SKM-1 (cell line): ENCODE measurements around the gene CASQ2.
"Not testable (repeated sequence)": the region's sequence is repeated elsewhere in the genome, so short reads cannot be mapped to it uniquely, and the experiment has no call there.

Experiments
- DNase-seq: peaks from one replicate; lab custom pipeline; 2025; ENCODE audit not compliant: unreplicated experiment; lab: John Stamatoyannopoulos, UW

Gene CASQ2

DNA sequence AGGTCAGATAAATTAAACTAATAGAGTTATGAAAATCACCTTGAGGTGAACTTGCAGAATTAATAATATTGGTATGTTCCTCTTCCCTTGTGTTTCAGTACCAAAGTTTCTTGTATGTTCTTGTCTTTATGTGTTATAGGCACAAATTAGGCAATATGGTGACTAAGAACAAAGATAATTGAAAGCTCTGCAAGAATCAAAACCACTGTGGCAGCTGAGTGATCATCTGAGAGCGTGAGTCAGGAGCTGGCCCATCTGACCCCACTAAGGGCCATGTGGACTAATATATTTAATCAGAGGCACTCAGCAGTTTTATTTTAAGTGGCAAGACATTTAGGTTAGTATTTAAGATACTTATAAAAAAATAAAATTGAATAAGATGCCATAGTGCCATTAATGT, 12.8 kb upstream of the CASQ2 start:
- DNase-seq: no peak

DNA sequence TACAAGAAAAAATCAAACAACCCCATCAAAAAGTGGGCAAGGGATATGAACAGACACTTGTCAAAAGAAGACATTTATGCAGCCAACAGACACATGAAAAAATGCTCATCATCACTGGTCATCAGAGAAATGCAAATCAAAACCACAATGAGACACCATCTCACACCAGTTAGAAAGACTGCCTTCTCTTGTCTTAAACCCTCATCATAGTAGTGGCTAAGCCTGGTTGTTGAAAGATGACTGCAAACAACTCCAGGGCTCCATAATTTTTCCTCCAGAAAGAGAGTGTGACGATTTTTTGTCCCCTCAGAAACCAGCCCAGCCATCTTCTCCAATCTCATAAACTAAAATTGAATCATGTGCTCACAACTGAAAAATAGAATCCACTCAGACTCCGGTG, 12.1 kb upstream of the CASQ2 start:
- DNase-seq: not testable (repeated sequence)

DNA sequence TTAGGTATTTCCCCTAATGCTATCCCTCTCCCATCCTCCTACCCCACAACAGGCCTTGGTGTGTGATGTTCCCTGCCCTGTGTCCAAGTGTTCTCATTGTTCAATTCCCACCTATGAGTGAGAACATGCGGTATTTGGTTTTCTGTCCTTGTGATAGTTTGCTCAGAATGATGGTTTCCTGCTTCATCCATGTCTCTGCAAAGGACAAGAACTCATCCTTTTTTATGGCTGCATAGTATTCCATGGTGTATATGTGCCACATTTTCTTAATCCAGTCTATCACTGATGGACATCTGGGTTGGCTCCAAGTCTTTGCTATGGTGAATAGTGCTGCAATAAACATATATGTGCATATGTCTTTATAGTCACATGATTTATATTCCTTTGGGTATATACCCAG, 10.6 kb upstream of the CASQ2 start:
- DNase-seq: not testable (repeated sequence)

DNA sequence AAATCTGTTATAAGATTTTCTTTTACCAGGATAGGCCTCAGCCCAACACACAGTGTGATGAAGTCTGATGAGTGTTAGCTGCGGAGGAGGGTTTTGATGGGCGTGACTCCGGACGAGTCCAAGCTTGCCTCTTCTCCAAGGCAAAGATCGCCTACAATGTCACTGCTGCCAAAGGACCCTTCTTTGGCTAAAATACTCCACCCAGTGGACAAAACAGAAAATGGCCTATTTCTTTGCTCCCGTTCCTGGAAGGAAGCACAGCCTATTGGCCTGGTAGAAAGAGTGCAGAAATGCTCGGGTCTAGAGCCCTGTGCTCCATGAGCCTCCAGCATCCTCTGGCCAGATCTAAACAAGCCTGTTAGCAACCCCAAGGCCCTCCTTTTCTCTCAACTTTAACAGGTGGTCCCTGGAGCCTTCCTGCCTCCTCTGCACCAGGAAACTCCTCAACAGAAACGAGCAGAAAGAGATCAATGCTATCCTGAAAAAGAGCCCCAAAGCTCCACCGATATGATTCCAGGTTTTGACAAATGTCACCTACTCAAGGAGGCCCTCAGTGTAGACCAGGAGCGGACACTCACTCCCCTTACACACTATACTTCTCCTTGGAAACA, 3.4 kb upstream of the CASQ2 start:
- DNase-seq: peak; percentile 92

DNA sequence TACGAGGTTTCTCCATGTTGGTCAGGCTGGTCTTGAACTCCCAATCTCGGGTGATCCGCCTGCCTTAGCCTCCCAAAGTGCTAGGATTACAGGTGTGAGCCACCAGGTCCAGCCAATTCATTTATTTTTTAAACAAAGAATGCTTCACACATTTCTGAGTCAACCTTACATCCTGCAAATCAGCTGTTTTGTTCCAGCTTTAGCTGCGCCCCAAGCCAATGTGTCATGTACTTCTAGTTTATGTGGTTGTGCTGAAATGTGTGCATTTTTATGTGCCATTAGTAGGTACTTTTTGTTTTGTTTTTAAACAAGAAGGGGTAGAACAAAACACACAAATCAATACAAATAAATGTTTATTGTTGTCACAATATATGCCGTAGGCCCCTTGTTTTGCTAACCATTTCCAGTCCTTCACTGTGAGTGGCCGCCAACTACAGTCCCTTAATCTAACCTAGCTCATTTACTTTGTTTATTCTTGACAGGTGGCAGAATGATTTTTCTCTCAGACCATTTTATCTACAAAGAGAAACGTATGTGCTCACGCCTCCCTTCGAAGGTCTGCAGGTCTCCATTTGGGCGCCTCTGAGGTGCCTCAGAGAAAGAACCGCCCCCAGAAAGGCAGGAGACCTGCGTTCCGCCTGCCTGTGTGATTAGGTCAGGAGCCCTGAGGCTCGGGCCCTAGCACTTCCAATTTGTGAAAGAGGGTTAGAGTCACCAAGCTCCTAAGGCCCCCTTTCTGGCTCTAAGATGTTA, 2.8 kb upstream of the CASQ2 start:
- no peak for DNase-seq

DNA sequence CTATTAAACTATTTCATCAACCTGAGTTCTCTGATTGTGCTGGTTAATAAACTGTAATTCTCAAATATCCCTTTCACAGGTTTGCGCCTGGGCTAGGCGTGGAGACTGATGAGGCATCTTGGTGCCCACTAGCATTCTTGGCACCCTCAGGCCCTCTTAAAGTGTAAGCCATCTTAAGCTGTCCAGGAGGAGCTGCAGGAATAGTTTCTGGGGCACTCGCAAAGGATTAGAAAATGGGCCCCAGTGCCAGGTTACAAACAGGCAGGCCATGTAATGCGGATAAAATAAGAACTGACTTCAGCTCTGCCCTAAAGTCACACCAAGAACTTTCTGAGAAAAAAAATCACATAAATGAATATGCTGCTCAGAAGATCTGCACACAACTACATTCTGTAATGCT, 1.1 kb downstream of the CASQ2 start:
- no peak for DNase-seq

DNA sequence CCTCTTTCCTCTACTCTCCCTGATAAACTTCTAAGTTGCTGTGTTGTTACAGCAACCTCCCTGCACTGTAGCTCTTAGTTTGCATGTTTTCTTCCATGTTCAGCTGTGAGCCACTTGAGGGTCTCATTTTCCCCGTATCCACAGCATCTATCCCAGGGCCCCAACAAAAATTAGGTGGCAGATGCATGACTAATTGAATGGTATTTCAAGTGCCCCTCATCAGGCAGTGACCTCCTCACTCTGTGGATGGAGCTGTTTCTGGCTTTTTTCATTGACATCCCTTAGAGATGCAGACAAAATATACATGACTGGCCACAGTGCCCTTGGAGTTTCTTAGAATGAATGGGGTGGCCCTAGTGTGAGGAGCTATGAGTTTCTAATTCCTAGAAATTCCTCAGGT, 3.4 kb downstream of the CASQ2 start:
- no peak for DNase-seq

DNA sequence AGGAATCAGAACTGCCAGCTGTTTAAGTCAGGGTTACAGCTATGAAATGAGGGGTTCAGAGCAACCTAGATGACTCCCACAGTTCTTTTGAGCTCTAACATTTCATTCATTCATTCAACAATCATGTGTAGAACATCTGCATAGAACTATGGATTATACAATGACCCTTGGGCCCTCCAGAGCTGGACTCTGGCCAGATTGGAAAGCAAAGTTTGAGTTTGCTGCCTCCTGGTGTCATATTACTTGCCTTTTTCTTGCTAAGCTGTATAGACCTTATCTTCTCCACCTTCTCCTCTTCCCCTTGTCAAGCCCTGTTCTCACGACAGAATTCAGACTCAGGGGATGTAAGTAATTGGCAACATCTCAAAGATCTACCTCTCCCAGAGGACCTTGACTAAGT, 4.0 kb downstream of the CASQ2 start:
- no peak for DNase-seq

DNA sequence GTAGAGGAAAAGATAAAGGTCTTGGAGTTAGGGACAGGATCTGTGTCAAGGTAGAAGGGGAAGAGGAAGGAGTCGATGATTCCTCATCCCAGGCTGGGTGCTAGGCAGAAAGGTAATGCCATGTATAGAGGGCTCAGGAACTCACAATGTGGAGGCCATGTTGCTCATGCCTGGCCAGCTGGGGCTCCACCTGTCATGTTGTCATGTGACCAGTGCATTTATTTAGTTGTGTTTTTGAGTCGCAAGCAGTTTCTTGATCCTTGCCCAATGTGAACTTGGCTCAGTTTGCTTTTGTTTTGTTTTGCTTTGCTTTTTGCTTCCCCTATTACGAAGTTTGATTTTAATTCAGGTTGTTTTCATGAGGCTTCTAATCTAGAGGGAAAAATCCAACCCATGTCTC, 5.7 kb downstream of the CASQ2 start:
- no peak for DNase-seq

DNA sequence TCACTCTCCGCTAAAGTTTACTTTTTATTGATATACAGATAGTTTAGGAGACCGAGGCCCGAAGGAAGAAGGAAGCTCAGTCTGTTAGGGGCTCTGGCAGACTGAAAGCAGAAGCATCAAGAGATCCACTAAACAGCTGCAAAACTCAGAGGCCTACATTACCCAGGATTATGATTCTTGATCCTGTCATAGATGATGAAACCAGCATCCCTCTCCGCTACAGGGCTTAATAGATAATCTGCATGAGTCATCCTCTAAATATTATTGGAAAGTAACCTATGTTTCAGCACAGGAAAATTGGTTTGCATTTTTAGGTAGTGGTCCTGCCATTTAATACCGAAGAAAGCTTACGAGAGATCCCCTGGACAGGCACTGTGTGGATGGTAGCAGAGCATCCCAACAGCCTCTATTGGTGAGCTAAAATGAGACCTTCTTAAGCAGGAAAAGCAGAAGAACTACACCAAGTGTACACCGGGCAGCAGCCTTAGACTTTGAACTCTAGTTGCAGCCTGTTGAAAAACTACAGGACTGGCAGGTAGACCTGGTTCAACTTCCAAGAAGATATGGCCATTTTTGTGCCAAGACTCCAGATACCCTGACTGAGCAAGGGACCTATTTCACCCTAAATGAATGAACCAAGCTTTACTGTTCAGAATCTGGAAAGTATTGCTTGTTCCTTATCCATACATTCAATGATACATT, 6.8 kb downstream of the CASQ2 start:
- no peak for DNase-seq

DNA sequence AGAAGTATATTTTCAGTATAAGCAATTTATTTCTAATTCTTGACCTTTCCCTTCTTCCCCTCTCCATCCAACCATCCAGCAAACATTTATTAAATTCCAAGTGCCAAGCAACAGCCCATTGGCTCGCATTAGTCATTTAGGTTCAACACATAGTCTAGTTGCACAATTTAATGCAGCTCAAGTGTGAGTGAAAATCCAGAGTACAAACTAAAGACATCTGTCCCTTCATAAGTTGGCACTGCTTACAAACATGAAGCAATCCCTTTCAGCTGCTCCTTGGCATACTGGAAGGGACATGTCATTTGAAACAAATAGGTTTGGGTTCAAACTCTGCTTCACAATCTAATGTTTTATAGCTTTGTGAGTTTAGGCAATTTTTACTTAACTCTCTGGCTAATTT, 10.7 kb downstream of the CASQ2 start:
- DNase-seq: no peak

DNA sequence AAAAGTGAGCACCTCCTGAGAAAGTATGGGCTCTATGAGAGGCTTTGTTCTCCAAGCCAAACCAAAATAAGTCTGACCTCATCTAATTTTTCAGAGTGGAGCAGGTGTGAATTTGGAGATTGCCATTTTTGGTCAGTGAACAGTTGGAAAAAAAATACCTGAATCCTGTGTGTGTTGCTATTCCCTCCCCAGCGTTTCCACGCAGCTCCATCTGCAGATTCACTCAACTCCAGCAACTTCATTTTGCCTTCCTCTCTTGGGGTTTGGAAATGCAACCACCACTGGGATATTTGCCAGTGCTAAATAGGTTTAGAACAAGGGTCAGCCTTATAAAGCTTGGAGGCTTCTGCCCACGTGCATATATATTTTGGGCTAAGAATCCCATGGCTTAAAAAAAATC, 11.2 kb downstream of the CASQ2 start:
- DNase-seq: no peak

DNA sequence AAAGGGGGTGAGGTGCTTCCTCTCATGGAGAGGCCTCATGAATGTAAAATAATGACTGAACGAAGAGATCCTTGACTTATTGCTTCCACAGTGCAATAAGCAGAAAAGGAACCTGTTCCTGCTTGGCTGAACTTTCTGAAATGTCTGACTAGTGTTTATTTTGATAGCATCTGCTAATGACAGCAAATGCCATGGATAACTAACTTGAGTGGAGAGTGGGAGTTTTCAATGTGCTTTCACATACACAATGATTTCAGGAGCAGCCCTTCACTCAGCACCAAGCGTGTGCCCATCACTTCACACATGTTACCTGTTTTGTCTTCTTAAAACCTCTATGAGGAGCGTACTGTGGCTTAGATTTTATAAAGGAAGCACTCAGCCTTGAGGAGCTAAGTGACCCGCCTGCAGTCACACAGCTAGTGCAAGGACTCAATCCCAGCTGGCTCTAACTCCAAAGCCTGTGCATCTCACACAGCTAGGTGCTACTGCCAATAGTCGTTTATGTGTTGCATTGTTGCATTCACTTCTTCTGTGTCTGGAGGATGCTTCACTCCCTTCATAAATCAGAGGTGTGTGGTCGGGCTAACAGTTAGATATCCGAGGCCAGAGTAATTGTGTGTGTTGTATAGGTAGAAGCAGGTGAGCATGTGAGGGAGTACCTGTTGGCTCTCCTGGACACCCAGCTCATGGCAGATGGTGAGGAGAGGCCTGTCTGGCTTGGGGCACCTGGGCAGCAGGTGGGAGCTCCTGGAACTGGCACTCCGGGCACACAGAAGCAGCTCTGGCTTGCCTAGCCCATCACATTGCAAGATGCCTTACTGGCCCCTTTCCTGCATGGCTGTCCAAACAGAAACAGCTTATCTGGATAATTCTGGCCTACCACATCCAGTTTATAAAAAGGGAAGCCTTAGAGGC, 12.8 kb downstream of the CASQ2 start:
- DNase-seq: no peak

DNA sequence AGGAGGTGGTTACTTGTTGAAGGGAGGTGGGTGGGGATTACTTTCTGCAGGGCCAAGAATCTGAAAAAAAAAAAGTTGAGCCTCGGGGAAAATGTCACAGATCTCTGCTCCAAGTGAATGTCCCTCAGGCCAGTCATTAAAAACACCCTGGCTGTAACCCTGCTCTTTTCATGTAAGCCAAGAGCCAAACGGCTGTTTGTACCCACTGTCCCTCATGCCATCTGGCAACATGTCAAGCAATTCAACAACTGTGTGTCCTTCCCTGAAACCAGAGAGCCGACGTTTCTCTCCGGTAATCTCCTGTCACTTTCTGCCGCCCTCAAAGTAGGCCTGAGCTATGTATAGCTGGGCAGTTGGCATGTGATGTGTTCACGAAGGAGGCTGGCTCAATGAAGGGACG, 14.7 kb downstream of the CASQ2 start:
- DNase-seq: no peak

DNA sequence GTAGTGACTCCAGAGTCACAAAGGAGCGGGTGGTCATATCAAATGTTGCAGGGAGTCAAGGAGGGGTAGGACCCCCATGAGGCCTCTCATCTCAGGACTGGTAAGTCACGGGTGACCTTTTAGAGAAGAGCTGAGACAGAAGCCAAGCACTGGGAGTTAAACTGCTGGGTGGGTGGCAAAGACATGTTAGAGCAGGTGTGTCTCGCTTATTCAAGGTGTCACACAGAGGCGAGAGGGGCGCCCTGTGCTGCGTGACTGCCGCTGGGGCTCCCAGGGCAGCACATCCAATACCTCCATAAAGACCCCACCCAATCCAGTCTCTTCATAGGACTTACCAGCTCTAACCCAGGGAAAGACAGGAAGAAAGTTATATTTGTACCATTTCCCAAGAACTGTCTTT, 15.2 kb downstream of the CASQ2 start:
- DNase-seq: no peak

DNA sequence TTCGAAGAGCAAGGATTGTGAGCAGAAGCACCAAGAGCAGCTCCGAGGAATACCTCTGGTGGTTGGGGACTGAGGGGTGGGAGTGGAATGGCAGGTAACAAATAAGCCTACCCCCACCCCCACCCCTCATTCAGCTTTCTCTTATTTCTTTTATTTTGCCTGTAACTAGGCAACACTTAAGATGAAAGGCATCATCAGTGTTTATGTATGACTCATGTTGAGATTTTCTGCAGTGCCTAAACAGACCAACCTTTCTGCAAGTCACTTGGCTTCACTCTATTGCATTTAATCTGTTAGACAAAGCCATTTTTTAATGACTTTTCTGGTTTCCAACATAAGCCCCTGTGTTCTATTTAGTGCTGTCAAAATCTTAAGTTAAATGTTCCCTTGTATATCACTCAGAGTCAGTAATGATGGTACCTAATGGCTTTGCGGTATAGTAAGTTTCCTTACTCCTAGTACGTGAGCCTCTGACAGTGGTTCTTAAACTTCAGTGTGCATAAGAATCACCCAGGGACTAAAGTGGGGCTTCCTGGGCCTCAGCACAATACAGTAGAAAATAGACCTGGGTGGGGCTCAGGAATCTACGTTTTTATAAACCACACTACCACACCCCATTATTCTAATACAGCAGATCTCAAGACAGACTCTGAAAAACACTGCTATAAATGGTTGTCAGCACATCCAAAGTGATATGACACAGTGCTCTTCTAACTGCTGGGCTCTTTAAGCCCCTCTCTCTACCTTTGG, 19.9 kb downstream of the CASQ2 start:
- no peak for DNase-seq

DNA sequence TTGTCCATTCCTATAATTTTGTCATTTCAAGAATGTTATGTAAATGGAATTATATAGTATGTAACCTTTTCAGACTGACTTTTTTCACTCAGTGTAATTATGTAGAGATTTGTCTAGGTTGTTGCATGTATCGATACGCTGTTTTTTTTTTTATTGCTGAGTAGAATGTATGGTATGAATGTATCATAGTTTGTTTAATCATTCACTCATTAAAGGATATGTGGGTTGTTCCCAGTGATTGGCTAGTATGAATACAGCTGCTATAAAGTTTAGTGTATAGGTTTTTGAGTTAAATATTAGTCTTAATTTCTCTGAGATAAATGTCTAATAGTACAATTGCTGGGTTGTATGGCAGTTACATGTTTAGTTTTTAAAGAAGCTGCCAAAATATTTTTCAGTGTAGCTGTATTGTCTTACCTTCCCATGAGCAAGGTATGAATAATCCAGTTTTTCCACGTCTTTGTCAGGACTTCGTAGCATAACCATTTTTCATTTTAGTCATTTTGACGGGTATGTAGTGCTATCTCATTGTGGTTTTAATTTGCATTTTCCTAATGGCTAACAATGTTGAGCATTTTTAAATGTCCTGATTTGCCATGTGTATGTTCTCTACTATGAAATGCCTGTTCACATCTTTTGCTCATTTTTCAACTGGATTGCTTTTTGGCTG, 22.4 kb downstream of the CASQ2 start:
- DNase-seq: no peak

DNA sequence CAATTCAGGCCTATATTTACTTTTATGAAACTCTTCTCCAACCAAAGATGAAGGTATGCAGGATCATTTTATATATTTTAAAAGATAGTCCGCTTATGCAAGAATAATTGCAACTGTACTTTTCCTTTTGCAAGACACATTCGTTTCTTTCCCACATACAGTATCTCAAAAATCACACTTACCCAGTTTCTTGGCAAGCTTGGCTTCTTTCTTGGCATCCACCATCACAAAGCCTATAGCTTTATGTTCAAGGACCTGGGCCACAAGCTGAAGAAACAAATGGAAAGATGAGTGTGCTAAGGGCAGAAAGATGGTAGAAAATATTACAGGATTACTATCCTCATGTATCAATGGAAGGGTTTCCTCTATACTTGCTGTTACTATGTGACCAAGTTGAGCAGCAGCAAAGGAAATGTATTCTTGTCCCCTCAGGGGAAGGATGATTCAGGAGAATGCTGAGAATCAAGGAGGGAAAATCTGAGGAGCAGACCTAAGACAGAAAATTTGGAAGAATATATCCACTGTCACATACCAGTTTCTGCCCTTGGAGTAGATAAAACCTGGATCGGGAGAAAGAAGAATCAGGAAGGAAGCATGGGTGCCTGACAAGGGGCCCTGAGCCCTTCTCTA, 23.8 kb downstream of the CASQ2 start:
- no peak for DNase-seq

DNA sequence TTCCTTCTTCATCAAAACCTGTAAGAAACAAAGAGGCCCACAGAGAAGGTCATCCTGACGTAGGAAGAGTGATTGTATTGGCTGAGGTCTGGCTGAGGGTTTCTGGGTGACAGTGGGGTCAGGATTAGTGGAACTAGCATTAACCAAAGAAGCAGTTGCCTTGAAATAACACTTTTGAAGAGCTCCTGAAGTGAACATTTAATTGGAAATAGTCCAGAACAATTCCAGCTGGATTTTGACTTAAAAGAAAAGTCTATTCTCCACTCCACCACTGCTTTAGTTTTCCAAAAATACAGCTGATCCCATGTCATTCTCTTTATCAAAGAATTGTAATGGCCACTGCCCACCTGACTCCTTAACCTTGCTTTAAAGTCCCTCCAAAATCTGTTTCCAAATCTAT, 27.7 kb downstream of the CASQ2 start:
- no peak for DNase-seq

DNA sequence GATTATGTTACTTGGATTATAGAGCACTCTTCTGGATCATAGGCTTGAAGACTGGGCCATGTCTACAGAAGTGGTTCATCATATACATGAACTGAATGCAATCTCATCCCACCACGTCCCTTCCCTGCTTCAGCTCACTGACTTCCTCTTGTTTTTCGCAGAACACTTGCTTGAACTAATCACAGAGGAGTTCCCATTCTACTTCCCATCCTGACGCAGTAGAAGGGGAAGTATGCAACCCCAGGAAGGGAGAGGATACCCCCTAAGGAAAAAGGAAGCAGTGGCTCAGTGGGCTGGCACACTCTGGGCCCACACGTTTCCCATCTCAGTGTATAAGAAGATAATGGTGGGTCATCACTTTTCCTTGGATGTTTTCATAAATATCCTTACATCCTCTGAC, 36.2 kb downstream of the CASQ2 start:
- no peak for DNase-seq
